ENCODE results near the gene GABARAPL2.

Gene GABARAPL2

DNA sequence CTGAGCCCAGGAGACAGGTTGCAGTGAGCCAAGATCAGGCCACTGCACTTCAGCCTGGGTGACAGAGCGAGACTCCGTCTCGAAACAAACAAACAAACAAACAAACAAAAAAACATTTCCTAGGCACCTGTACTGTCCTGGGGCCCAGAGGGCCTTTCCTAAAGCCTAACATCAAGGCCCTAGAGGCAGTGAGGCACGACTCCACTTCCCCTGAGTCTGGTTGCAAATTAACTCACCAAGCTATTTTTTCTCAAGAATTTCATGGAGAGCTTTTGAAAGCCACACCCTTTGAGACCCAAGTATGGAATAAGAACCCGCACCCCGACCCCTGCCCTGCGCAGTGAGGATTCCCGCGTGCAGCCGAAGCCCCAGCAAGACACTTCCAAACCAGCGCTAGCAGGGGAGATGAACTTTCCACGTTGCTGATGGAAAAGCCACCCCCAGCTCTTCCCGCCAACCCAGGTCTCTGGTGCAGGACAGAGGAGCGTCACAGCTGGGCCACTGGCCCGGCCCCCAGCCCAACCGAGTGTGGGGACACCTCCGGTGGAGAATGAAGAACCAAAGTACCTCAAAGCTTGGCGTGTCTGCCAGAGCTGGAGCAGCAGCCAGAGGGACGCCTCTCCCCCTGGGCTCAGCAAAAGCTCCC is 31.5 kb upstream of the GABARAPL2 start:
- no peaks in the 10 kb centered on the region for H3K79me1 ChIP-seq (replicated peaks; ENCODE audit: low read length, poor library complexity, severe bottlenecking)
- peaks cover 14 to 25% of the 10 kb centered on the region in 2 experiments for H3K27me3 ChIP-seq (ENCODE audit: control insufficient read depth in 1 of 2, insufficient read depth in 1 of 2, low read length in 2 of 2)
- no peak overlapping the region for H3K18ac ChIP-seq (ENCODE audit: low read depth in 1 of 2, low read length in 2 of 2)
- H3K9me3 ChIP-seq (ENCODE audit: control insufficient read depth, low read length), result no peaks in the 10 kb centered on the region
- no peak overlapping the region for H3K4me2 ChIP-seq (ENCODE audit: low read length, poor library complexity, severe bottlenecking)
- H3K27ac ChIP-seq (ENCODE audit: low read length, poor library complexity, severe bottlenecking), result no peak overlapping the region
- WGBS, result 86% methylated on average over 19 of the region's 19 CpGs
- no peak overlapping the region for H3K9ac ChIP-seq (ENCODE audit: low read length)
- no peak overlapping the region for H3K14ac ChIP-seq (ENCODE audit: low read length in 2 of 2)
- H2BK120ac ChIP-seq (ENCODE audit: low read depth, low read length), result no peak overlapping the region
- no peak overlapping the region for H2BK15ac ChIP-seq (ENCODE audit: low read depth, poor library complexity, severe bottlenecking)
- H3K36me3 ChIP-seq (ENCODE audit: control insufficient read depth in 1 of 2, insufficient read depth in 2 of 2, low read depth in 1 of 2, low read length in 2 of 2), result no peaks in the 10 kb centered on the region
- H4K91ac ChIP-seq (ENCODE audit: low read length), result no peak overlapping the region
- peaks cover 8% of the 10 kb centered on the region for H3K4me1 ChIP-seq (ENCODE audit: control insufficient read depth, insufficient read depth, low read depth, low read length)
- no peak overlapping the region for H2BK12ac ChIP-seq (ENCODE audit: low read length in 2 of 2)
- H3K4me3 ChIP-seq (ENCODE audit: insufficient read depth in 1 of 2, low read depth in 1 of 2, low read length in 2 of 2), result no peak overlapping the region
- H4K8ac ChIP-seq (ENCODE audit: low read length), result no peak overlapping the region
- H2AK5ac ChIP-seq (ENCODE audit: low read length, severe bottlenecking), result no peak overlapping the region
- no peak overlapping the region for H3K4ac ChIP-seq (ENCODE audit: low read depth in 1 of 2, low read length in 2 of 2)
- H2BK5ac ChIP-seq (ENCODE audit: low read depth, low read length, poor library complexity, severe bottlenecking), result no peak overlapping the region
- no peak overlapping the region for H2AFZ ChIP-seq (ENCODE audit: low read depth, low read length)
- H3K23ac ChIP-seq (ENCODE audit: low read length in 2 of 2), result no peak overlapping the region
- no peak for DNase-seq

DNA sequence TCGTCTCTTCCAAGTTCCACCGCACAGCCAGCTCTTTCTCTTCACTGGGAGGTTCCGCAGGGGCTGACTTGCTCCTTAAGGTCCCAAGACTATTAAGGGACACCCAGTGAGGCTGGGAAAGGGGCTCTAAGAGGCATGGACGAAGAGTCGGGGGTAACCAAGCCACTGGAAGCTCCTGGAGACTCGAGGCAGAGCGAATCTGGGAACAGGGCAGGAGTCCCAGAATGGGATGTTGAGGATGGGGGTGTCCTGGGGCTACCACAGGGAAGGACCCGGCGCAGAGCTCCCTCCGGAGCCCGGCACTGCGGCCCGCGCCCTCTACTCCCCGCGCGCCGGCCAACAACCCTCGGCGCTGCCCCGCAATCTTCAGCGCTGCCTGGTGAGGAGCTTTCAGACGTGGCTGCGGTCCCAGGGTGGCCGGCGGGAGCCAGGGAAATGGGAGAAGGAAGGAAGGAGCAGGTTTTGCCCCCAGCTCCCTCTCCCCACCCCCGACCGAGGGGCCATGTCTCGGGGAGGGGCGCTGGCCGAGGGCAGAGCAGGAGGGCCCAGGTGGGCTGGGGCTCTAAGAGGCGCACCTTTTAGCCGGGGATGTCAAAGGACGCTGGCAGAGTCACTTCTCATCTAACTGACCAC is 30.9 kb upstream of the GABARAPL2 start:
- H3K79me1 ChIP-seq (replicated peaks; ENCODE audit: low read length, poor library complexity, severe bottlenecking), result no peaks in the 10 kb centered on the region
- H2AFZ ChIP-seq (ENCODE audit: low read depth, low read length), result no peak overlapping the region
- H3K36me3 ChIP-seq (ENCODE audit: control insufficient read depth in 1 of 2, insufficient read depth in 2 of 2, low read depth in 1 of 2, low read length in 2 of 2), result peaks cover 0 to 3% of the 10 kb centered on the region in 2 experiments
- peaks cover 8% of the 10 kb centered on the region for H3K4me1 ChIP-seq (ENCODE audit: control insufficient read depth, insufficient read depth, low read depth, low read length)
- H3K14ac ChIP-seq (ENCODE audit: low read length in 2 of 2), result no peak overlapping the region
- no peak overlapping the region for H3K4me3 ChIP-seq (ENCODE audit: insufficient read depth in 1 of 2, low read depth in 1 of 2, low read length in 2 of 2)
- no peak overlapping the region for H3K18ac ChIP-seq (ENCODE audit: low read depth in 1 of 2, low read length in 2 of 2)
- H2AK5ac ChIP-seq (ENCODE audit: low read length, severe bottlenecking), result no peak overlapping the region
- no peaks in the 10 kb centered on the region for H3K9me3 ChIP-seq (ENCODE audit: control insufficient read depth, low read length)
- no peak overlapping the region for H3K4me2 ChIP-seq (ENCODE audit: low read length, poor library complexity, severe bottlenecking)
- H2BK120ac ChIP-seq (ENCODE audit: low read depth, low read length), result no peak overlapping the region
- H4K91ac ChIP-seq (ENCODE audit: low read length), result no peak overlapping the region
- no peak overlapping the region for H3K4ac ChIP-seq (ENCODE audit: low read depth in 1 of 2, low read length in 2 of 2)
- H2BK12ac ChIP-seq (ENCODE audit: low read length in 2 of 2), result no peak overlapping the region
- H3K27me3 ChIP-seq (ENCODE audit: control insufficient read depth in 1 of 2, insufficient read depth in 1 of 2, low read length in 2 of 2), result peaks cover 14 to 25% of the 10 kb centered on the region in 2 experiments
- H3K27ac ChIP-seq (ENCODE audit: low read length, poor library complexity, severe bottlenecking), result no peak overlapping the region
- no peak overlapping the region for H2BK5ac ChIP-seq (ENCODE audit: low read depth, low read length, poor library complexity, severe bottlenecking)
- WGBS, result 77% methylated on average over 34 of the region's 34 CpGs
- H3K23ac ChIP-seq (ENCODE audit: low read length in 2 of 2), result no peak overlapping the region
- no peak overlapping the region for H3K9ac ChIP-seq (ENCODE audit: low read length)
- DNase-seq, result no peak
- H2BK15ac ChIP-seq (ENCODE audit: low read depth, poor library complexity, severe bottlenecking), result no peak overlapping the region
- no peak overlapping the region for H4K8ac ChIP-seq (ENCODE audit: low read length)

DNA sequence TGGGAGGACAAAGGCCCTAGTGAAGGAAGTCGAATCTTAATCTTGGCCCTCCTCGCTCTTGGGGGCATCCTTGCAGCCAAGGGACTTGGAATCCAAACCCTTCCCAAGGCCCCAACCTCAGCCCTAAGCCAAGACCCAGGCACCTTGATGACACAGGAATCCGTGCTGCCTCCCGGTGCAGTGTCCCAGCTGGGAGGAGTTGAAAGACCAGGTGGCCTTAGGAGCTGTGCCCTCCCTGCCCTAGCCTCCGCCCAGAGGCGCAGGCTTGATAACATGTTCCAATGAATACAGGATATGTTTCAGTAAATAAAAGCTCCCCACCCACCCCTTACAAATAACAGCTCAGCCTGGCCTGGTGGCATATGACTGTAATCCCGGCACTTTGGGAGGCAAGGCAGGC is 30.3 kb upstream of the GABARAPL2 start, which contains the start of gene CHST5:
Gene CHST5, minus strand, starts transcription at position 208 of the 400 bp plus-strand sequence. CDS start 5,724 bp downstream, outside the sequence.
- Histone ChIP-seq H3K36me3 (ENCODE audit: control insufficient read depth in 1 of 2, insufficient read depth in 2 of 2, low read depth in 1 of 2, low read length in 2 of 2) (peaks cover 0 to 3% of the 10 kb centered on the region in 2 experiments), H2AFZ (ENCODE audit: low read depth, low read length) (no peak within 1 kb of the TSS), H2BK12ac (ENCODE audit: low read length in 2 of 2) (no peak within 1 kb of the TSS), H3K79me1 (replicated peaks; ENCODE audit: low read length, poor library complexity, severe bottlenecking) (no peaks in the 10 kb centered on the region), H2BK5ac (ENCODE audit: low read depth, low read length, poor library complexity, severe bottlenecking) (no peak within 1 kb of the TSS), H3K18ac (ENCODE audit: low read depth in 1 of 2, low read length in 2 of 2) (no peak within 1 kb of the TSS), H3K9me3 (ENCODE audit: control insufficient read depth, low read length) (no peaks in the 10 kb centered on the region), H2AK5ac (ENCODE audit: low read length, severe bottlenecking) (no peak within 1 kb of the TSS), H2BK120ac (ENCODE audit: low read depth, low read length) (no peak within 1 kb of the TSS), H3K4me2 (ENCODE audit: low read length, poor library complexity, severe bottlenecking) (no peak within 1 kb of the TSS), H3K14ac (ENCODE audit: low read length in 2 of 2) (no peak within 1 kb of the TSS), H4K91ac (ENCODE audit: low read length) (no peak within 1 kb of the TSS), H3K4me3 (ENCODE audit: insufficient read depth in 1 of 2, low read depth in 1 of 2, low read length in 2 of 2) (no peak within 1 kb of the TSS), H4K8ac (ENCODE audit: low read length) (no peak within 1 kb of the TSS), H3K4ac (ENCODE audit: low read depth in 1 of 2, low read length in 2 of 2) (no peak within 1 kb of the TSS), H3K27ac (ENCODE audit: low read length, poor library complexity, severe bottlenecking) (no peak within 1 kb of the TSS), H3K23ac (ENCODE audit: low read length in 2 of 2) (no peak within 1 kb of the TSS), H2BK15ac (ENCODE audit: low read depth, poor library complexity, severe bottlenecking) (no peak within 1 kb of the TSS), H3K4me1 (ENCODE audit: control insufficient read depth, insufficient read depth, low read depth, low read length) (peaks cover 8% of the 10 kb centered on the region), H3K9ac (ENCODE audit: low read length) (no peak within 1 kb of the TSS), H3K27me3 (ENCODE audit: control insufficient read depth in 1 of 2, insufficient read depth in 1 of 2, low read length in 2 of 2) (peaks cover 14 to 25% of the 10 kb centered on the region in 2 experiments)
- DNase-seq, result no peak
- 86% methylated on average over 5 of the region's 7 CpGs for WGBS

DNA sequence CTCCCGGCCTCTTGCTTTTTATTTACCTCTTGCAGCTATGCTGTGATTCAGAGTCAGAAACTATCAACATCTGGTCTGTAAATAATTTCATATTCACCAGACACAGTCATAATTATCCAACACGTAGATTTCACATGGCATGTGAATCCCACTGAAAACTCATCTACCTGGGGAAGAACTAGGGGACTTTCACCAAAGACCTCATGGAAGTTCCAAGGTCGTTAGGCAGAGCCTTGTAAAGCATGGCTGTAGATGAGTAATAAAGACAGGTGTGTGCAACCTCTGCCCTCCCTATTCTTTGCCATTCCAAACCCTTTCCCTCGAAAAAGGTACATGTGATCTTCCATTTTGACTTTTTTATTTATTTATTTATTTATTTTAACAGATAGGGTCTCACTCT is 28.4 kb upstream of the GABARAPL2 start:
- H3K9me3 ChIP-seq (ENCODE audit: control insufficient read depth, low read length), result no peaks in the 10 kb centered on the region
- H3K9ac ChIP-seq (ENCODE audit: low read length), result no peak overlapping the region
- no peak overlapping the region for H3K4ac ChIP-seq (ENCODE audit: low read depth in 1 of 2, low read length in 2 of 2)
- no peak overlapping the region for H3K4me2 ChIP-seq (ENCODE audit: low read length, poor library complexity, severe bottlenecking)
- WGBS, result 93% methylated on average over 2 of the region's 4 CpGs
- no peak overlapping the region for H3K23ac ChIP-seq (ENCODE audit: low read length in 2 of 2)
- H3K36me3 ChIP-seq (ENCODE audit: control insufficient read depth in 1 of 2, insufficient read depth in 2 of 2, low read depth in 1 of 2, low read length in 2 of 2), result peaks cover 0 to 9% of the 10 kb centered on the region in 2 experiments
- no peak for DNase-seq
- no peak overlapping the region for H2BK12ac ChIP-seq (ENCODE audit: low read length in 2 of 2)
- H3K4me1 ChIP-seq (ENCODE audit: control insufficient read depth, insufficient read depth, low read depth, low read length), result peaks cover 8% of the 10 kb centered on the region
- peaks cover 0 to 11% of the 10 kb centered on the region in 2 experiments for H3K27me3 ChIP-seq (ENCODE audit: control insufficient read depth in 1 of 2, insufficient read depth in 1 of 2, low read length in 2 of 2)
- no peak overlapping the region for H3K27ac ChIP-seq (ENCODE audit: low read length, poor library complexity, severe bottlenecking)
- H3K4me3 ChIP-seq (ENCODE audit: insufficient read depth in 1 of 2, low read depth in 1 of 2, low read length in 2 of 2), result no peak overlapping the region
- no peak overlapping the region for H2BK120ac ChIP-seq (ENCODE audit: low read depth, low read length)
- H2AFZ ChIP-seq (ENCODE audit: low read depth, low read length), result no peak overlapping the region
- no peak overlapping the region for H2BK15ac ChIP-seq (ENCODE audit: low read depth, poor library complexity, severe bottlenecking)
- no peak overlapping the region for H3K18ac ChIP-seq (ENCODE audit: low read depth in 1 of 2, low read length in 2 of 2)
- H3K14ac ChIP-seq (ENCODE audit: low read length in 2 of 2), result no peak overlapping the region
- no peak overlapping the region for H4K91ac ChIP-seq (ENCODE audit: low read length)
- H2BK5ac ChIP-seq (ENCODE audit: low read depth, low read length, poor library complexity, severe bottlenecking), result no peak overlapping the region
- H3K79me1 ChIP-seq (replicated peaks; ENCODE audit: low read length, poor library complexity, severe bottlenecking), result no peaks in the 10 kb centered on the region
- H2AK5ac ChIP-seq (ENCODE audit: low read length, severe bottlenecking), result no peak overlapping the region
- H4K8ac ChIP-seq (ENCODE audit: low read length), result no peak overlapping the region
